Measurements from ENCODE around the gene VCL.
A peak's percentile ranks its signal among the peaks of the same experiment; 100 is the strongest.

The VCL gene

DNA sequence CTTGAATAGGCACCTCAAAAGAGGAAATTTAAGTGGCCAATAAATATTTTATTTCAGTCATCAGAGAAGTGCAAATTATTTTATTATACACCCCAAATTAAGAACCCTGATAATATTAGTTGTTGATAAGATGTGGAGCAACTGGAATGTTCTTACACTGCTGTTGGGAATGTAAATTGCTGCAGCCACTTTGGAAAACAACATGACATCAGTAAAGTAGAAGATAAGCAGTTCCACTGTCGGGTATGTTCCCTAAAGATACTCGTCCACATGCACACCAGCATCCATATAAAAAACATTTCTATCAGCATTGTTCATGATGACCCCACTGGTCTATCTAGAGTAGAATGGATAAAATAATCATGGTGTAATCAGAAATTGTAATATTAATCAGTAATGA, 46.5 kb downstream of the VCL start:
- Histone ChIP-seq H3K4me3 (no peak overlapping the region), H3K27ac (no peak overlapping the region)
- no peak for DNase-seq (ENCODE audit: low spot score)
- TF ChIP-seq, protein P1, sequence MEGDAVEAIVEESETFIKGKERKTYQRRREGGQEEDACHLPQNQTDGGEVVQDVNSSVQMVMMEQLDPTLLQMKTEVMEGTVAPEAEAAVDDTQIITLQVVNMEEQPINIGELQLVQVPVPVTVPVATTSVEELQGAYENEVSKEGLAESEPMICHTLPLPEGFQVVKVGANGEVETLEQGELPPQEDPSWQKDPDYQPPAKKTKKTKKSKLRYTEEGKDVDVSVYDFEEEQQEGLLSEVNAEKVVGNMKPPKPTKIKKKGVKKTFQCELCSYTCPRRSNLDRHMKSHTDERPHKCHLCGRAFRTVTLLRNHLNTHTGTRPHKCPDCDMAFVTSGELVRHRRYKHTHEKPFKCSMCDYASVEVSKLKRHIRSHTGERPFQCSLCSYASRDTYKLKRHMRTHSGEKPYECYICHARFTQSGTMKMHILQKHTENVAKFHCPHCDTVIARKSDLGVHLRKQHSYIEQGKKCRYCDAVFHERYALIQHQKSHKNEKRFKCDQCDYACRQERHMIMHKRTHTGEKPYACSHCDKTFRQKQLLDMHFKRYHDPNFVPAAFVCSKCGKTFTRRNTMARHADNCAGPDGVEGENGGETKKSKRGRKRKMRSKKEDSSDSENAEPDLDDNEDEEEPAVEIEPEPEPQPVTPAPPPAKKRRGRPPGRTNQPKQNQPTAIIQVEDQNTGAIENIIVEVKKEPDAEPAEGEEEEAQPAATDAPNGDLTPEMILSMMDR (IDR thresholded peaks at IDR 0.05), result no peak

DNA sequence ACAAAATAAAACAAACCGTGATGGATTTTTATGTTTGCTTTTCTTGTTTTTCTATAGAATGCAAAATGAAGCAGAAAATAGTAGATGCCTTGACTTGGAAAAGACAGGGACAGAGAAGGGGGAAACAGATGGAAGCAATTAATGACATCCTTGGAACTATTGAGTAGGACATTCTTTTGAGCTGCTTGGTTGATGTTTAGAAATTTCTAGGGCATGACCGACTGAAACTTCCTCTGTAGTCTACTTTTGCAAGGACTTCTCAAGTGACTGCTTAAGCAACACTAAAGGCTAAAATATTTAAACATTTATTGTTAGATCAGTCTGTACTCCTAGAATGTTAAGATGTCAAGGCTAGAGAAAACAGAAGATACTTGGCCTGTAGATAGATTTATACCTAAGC, 49.4 kb downstream of the VCL start:
- H3K27ac ChIP-seq, result peak overlapping the region; percentile 3 to 34
- DNase-seq (ENCODE audit: low spot score), result no peak
- TF ChIP-seq, protein P1 (IDR thresholded peaks at IDR 0.05), result no peak
- H3K4me3 ChIP-seq, result no peak overlapping the region

DNA sequence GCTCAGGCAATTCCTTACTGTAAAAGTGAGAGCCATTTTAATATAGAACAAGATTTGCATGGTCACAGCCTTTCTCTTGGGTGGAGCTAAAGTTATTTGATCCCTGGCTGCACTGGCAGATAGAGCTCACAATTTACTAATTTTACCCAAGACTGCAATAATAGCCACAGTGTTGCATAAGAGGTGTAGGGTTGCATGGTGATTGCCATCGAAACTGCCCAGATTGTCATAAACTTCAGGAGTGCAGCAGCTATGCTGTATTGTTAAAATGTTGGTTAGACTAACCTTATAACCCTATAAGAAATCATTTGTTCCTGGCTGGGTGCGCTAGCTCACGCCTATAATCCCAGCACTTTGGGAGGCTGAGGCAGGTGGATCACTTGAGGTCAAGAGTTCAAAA, 50.0 kb downstream of the VCL start:
- TF ChIP-seq, protein P1 (IDR thresholded peaks at IDR 0.05), result no peak
- no peak for DNase-seq (ENCODE audit: low spot score)
- peak overlapping the region; percentile 3 to 34 for H3K27ac ChIP-seq
- H3K4me3 ChIP-seq, result peak overlapping the region; percentile 8

DNA sequence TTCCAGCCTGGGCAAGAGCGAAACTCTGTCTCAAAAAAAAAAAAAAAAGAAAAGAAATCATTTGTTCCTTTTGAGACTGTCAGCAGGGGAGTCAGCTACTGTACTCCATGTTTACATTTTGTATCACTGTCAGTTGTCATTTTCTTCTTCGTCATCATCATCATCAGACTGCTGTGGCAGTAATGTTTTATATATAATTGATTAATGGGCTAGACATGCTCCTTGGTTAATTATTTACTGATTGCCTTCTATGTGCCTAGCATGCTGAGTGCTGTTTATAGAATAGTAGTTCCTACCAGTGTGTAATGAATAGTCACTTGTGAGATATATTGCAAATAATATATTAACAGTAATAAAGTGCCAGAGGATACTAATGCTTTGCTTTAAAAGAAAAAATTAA, 50.5 kb downstream of the VCL start:
- no peak for DNase-seq (ENCODE audit: low spot score)
- Histone ChIP-seq H3K27ac (no peak overlapping the region), H3K4me3 (no peak overlapping the region)
- TF ChIP-seq, protein P1 (IDR thresholded peaks at IDR 0.05), result no peak

DNA sequence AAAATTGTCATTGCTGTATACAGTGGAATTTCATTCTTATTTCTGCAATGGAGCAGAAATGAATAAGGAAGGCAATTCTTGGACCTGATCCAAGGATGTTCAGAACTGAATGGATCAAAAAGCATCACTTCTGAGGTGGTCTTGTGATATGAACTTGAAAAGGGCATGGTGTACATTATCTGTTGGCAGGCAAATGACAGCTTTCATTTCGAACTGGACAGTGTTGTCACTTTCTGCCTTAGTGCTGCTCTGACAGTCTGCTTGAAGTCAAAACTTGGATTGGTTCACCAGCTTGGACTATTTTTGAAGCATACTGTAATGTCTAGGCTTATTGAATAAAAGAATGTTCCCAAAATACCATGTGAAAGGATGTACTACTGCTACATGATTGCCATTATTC, 52.0 kb downstream of the VCL start:
- H3K27ac ChIP-seq, result peak overlapping the region; percentile 51 to 61
- no peak overlapping the region for H3K4me3 ChIP-seq
- TF ChIP-seq, protein P1 (IDR thresholded peaks at IDR 0.05), result no peak
- no peak for DNase-seq (ENCODE audit: low spot score)

DNA sequence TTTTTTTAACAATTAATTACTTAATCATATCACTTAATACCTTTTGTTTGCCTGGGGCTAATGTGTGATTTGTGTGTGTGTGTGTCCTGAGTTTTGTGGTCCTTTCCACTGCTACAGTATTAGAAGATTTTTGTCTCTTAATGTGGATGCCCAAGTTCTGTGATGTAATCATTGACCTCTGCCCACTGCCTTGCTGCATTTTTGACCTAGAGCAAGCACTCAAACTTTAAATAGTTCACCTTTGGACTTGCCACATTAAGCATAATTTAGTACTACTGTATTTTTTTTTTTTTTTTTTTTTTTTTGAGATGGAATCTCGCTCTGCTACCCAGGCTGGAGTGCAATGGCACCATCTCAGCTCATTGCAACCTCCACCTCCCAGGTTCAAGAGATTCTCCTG, 52.7 kb downstream of the VCL start:
- H3K27ac ChIP-seq, result peak overlapping the region; percentile 51 to 66
- DNase-seq (ENCODE audit: low spot score), result no peak
- TF ChIP-seq, protein P1 (IDR thresholded peaks at IDR 0.05), result no peak

DNA sequence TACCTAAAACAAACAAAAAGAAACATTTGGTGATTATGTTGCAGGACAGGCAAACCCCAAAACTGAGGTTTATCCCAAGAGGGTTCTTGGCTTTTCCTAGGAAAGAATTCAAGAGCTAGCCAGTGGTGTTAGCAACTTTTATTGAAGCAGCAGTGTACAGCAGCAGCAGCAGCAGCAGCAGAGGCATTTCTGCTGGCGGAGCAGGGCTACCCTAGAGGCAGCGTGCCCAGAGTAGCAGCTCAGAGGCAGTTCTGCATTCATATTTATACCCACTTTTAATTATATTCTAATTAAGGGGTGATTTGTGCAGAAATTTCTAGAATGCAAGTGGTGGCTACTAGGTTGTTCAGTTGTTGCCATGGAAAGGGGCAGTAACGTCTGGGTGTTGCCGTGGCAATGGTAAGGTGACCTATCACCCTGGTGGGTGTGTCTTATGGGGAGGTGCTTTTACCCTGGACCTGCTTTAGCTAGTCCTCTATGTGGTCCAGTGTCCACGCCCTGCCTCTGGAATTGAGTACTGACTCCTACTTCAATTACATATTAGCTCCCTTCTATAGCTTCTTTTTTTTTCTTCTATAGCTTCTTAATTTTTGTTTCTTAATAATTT, 53.9 kb downstream of the VCL start:
- Histone ChIP-seq H3K4me3 (no peak overlapping the region), H3K27ac (peak overlapping the region; percentile 51 to 66)
- DNase-seq (ENCODE audit: low spot score), result no peak
- TF ChIP-seq, protein P1 (IDR thresholded peaks at IDR 0.05), result no peak

More for the DNA sequence above, 52.7 kb downstream of the VCL start:
- H3K4me3 ChIP-seq, result no peak overlapping the region

Measured in coronary artery (tissue), 2 donors.